HEK293 (cell line): ENCODE results near the gene SLC6A16.

Source experiments
- BCL6B ChIP-seq: fragments of 450-650 bp; formaldehyde crosslinking; IDR thresholded peaks from 2 replicates; pipeline ENCODE4 v1.5.1; 2017; ENCODE audit warnings: missing biosample characterization, missing genetic modification characterization
- EGR2 ChIP-seq: fragments of 450-650 bp; formaldehyde crosslinking; IDR thresholded peaks from 2 replicates; pipeline ENCODE4 v1.5.1; 2016; ENCODE audit warnings: low read depth, missing biosample characterization, missing genetic modification characterization
- GLI4 ChIP-seq: fragments of 450-650 bp; formaldehyde crosslinking; IDR thresholded peaks from 2 replicates; pipeline ENCODE4 v1.5.1; 2016; ENCODE audit warnings: missing biosample characterization, missing genetic modification characterization
- HOXA7 ChIP-seq: sonication (generic); formaldehyde crosslinking; IDR thresholded peaks from 2 replicates; pipeline ENCODE4 v1.8.1; 2022; ENCODE audit warnings: missing genetic modification reagents, borderline replicate concordance
- HOXC10 ChIP-seq: sonication (generic); formaldehyde crosslinking; IDR thresholded peaks from 2 replicates; pipeline ENCODE4 v1.8.1; 2023; ENCODE audit warnings: mild to moderate bottlenecking, missing genetic modification reagents
- INSM2 ChIP-seq: fragments of 450-650 bp; formaldehyde crosslinking; IDR thresholded peaks from 2 replicates; pipeline ENCODE4 v1.5.1; 2016; ENCODE audit warnings: missing biosample characterization, missing genetic modification characterization
- SP7 ChIP-seq: fragments of 450-650 bp; formaldehyde crosslinking; IDR thresholded peaks from 2 replicates; pipeline ENCODE4 v1.5.1; 2016; ENCODE audit warnings: missing biosample characterization, missing genetic modification characterization
- YY2 ChIP-seq: fragments of 450-650 bp; formaldehyde crosslinking; IDR thresholded peaks from 2 replicates; pipeline ENCODE4 v1.5.1; 2016; ENCODE audit warnings: missing biosample characterization, missing genetic modification characterization
- ZBTB26 ChIP-seq: fragments of 450-650 bp; formaldehyde crosslinking; optimal IDR thresholded peaks from 2 replicates; pipeline ENCODE3; 2016; ENCODE audit warnings: missing biosample characterization, mild to moderate bottlenecking, missing genetic modification characterization
- ZBTB48 ChIP-seq: fragments of 450-650 bp; formaldehyde crosslinking; IDR thresholded peaks from 2 replicates; pipeline ENCODE4 v1.5.1; 2016; ENCODE audit warnings: missing biosample characterization, missing genetic modification characterization
- ZBTB49 ChIP-seq: fragments of 450-650 bp; formaldehyde crosslinking; IDR thresholded peaks from 2 replicates; pipeline ENCODE4 v1.5.1; 2016; ENCODE audit warnings: missing biosample characterization, missing genetic modification characterization, low read depth
- ZFP41 ChIP-seq: fragments of 450-650 bp; formaldehyde crosslinking; IDR thresholded peaks from 2 replicates; pipeline ENCODE4 v1.5.1; 2016; ENCODE audit warnings: missing biosample characterization, missing genetic modification characterization, borderline replicate concordance
- ZNF132 ChIP-seq: fragments of 450-650 bp; formaldehyde crosslinking; IDR thresholded peaks from 2 replicates; pipeline ENCODE4 v1.5.1; 2017; ENCODE audit warnings: missing biosample characterization, missing genetic modification characterization, borderline replicate concordance
- ZNF157 ChIP-seq: fragments of 450-650 bp; formaldehyde crosslinking; IDR thresholded peaks from 2 replicates; pipeline ENCODE4 v1.5.1; 2016; ENCODE audit warnings: missing biosample characterization, missing genetic modification characterization
- ZNF2 ChIP-seq: fragments of 450-650 bp; formaldehyde crosslinking; IDR thresholded peaks from 2 replicates; pipeline ENCODE4 v1.5.1; 2016; ENCODE audit warnings: missing biosample characterization, missing genetic modification characterization
- ZNF211 ChIP-seq: fragments of 450-650 bp; formaldehyde crosslinking; IDR thresholded peaks from 2 replicates; pipeline ENCODE4 v1.5.1; 2016; ENCODE audit warnings: low read depth, missing biosample characterization, missing genetic modification characterization
- ZNF423 ChIP-seq: fragments of 450-650 bp; formaldehyde crosslinking; IDR thresholded peaks from 2 replicates; pipeline ENCODE4 v1.5.1; 2016; ENCODE audit warnings: missing biosample characterization, missing genetic modification characterization
- ZNF433 ChIP-seq: fragments of 450-650 bp; formaldehyde crosslinking; IDR thresholded peaks from 2 replicates; pipeline ENCODE4 v1.5.1; 2016; ENCODE audit warnings: missing biosample characterization, missing genetic modification characterization, low read depth
- ZNF449 ChIP-seq: fragments of 450-650 bp; formaldehyde crosslinking; IDR thresholded peaks from 2 replicates; pipeline ENCODE4 v1.5.1; 2017; ENCODE audit warnings: missing biosample characterization, mild to moderate bottlenecking, missing genetic modification characterization, moderate library complexity
- ZNF555 ChIP-seq: fragments of 450-650 bp; formaldehyde crosslinking; conservative IDR thresholded peaks from 2 replicates; pipeline ENCODE4 v1.5.1; 2017; ENCODE audit warnings: missing biosample characterization, mild to moderate bottlenecking, missing genetic modification characterization, inconsistent platforms
- ZNF558 ChIP-seq: fragments of 450-650 bp; formaldehyde crosslinking; IDR thresholded peaks from 2 replicates; pipeline ENCODE4 v1.5.1; 2016; ENCODE audit warnings: missing biosample characterization, missing genetic modification characterization
- ZNF626 ChIP-seq: fragments of 450-650 bp; sonication (Bioruptor Pico); formaldehyde crosslinking; IDR thresholded peaks from 2 replicates; pipeline ENCODE4 v1.5.1; 2018; ENCODE audit warnings: missing biosample characterization, missing genetic modification characterization, inconsistent platforms
- ZNF639 ChIP-seq: fragments of 450-650 bp; formaldehyde crosslinking; IDR thresholded peaks from 2 replicates; pipeline ENCODE4 v1.5.1; 2016; ENCODE audit warnings: missing biosample characterization, missing genetic modification characterization
- ZNF660 ChIP-seq: fragments of 450-650 bp; IDR thresholded peaks from 2 replicates; pipeline ENCODE4 v1.5.1; 2018; ENCODE audit warnings: missing biosample characterization, mild to moderate bottlenecking, missing genetic modification characterization
- ZNF692 ChIP-seq: fragments of 450-650 bp; formaldehyde crosslinking; IDR thresholded peaks from 2 replicates; pipeline ENCODE4 v1.5.1; 2016; ENCODE audit warnings: missing biosample characterization, missing genetic modification characterization
- ZNF747 ChIP-seq: fragments of 450-650 bp; formaldehyde crosslinking; IDR thresholded peaks from 2 replicates; pipeline ENCODE4 v1.5.1; 2016; ENCODE audit warnings: missing biosample characterization, missing genetic modification characterization
- ZNF768 ChIP-seq: fragments of 450-650 bp; formaldehyde crosslinking; IDR thresholded peaks from 2 replicates; pipeline ENCODE4 v1.5.1; 2018; ENCODE audit warnings: missing biosample characterization, mild to moderate bottlenecking, missing genetic modification characterization
- ZSCAN23 ChIP-seq: fragments of 450-650 bp; formaldehyde crosslinking; IDR thresholded peaks from 2 replicates; pipeline ENCODE4 v1.5.1; 2016; ENCODE audit warnings: missing biosample characterization, missing genetic modification characterization
- ZXDB ChIP-seq: fragments of 450-650 bp; formaldehyde crosslinking; IDR thresholded peaks from 2 replicates; pipeline ENCODE4 v1.5.1; 2016; ENCODE audit warnings: missing biosample characterization, missing genetic modification characterization

SLC6A16 gene

GRCh38 chr19:49301165-49301865, 23.7 kb downstream of the SLC6A16 start (continued):
- no peak for TF ChIP-seq ZBTB49 (tag by site-specific recombination)
- TF ChIP-seq ZNF423 (tag by site-specific recombination) = no peak
- TF ChIP-seq HOXA7 (CRISPR knock-in tag) = no peak
- TF ChIP-seq ZNF449 = peak; percentile 48; the same call in 1 of the 2 replicates
- no peak for TF ChIP-seq ZNF132 (tag by site-specific recombination)
- no peak for TF ChIP-seq EGR2 (tag by site-specific recombination)
- no peak for TF ChIP-seq ZNF768 (tag by site-specific recombination)
- no peak for TF ChIP-seq ZNF157
- TF ChIP-seq ZNF660 (tag by site-specific recombination) = no peak; the same call in 1 of the 2 replicates
- no peak for TF ChIP-seq BCL6B (tag by site-specific recombination)
- TF ChIP-seq ZNF433 (tag by site-specific recombination) = no peak
- 0 out of 2 replicates have a peak, but pooled peaks have one; percentile 14 for TF ChIP-seq ZNF211 (tag by site-specific recombination)
- no peak for TF ChIP-seq ZFP41 (tag by site-specific recombination)
- no peak for TF ChIP-seq ZNF639
- no peak for TF ChIP-seq ZNF626 (tag by site-specific recombination)
- TF ChIP-seq ZNF692 (tag by site-specific recombination) = no peak
- TF ChIP-seq SP7 = peak; percentile 29; the same call in 1 of the 2 replicates
- TF ChIP-seq ZBTB26 (tag by site-specific recombination) = no peak
- no peak for TF ChIP-seq GLI4 (tag by site-specific recombination)
- peak; percentile 77 for TF ChIP-seq YY2 (tag by site-specific recombination)
- no peak for TF ChIP-seq ZNF747 (tag by site-specific recombination)
- TF ChIP-seq ZNF555 (tag by site-specific recombination) = no peak
- peak; percentile 48; the same call in 1 of the 2 replicates for TF ChIP-seq ZXDB (tag by site-specific recombination)
- no peak for TF ChIP-seq ZNF558
- no peak for TF ChIP-seq ZBTB48 (tag by site-specific recombination)
- TF ChIP-seq HOXC10 = no peak
- no peak for TF ChIP-seq ZSCAN23
- no peak for TF ChIP-seq INSM2 (tag by site-specific recombination)
- 0 out of 2 replicates have a peak, but pooled peaks have one; percentile 44 for TF ChIP-seq ZNF2 (tag by site-specific recombination)
